CD4-positive, alpha-beta T cell treated with Interleukin-6 for 4 hours (primary cell): ENCODE measurements around the gene KLF12.
A peak's percentile ranks its signal among the peaks of the same experiment; 100 is the strongest.

ENCODE experiments used
- DNase-seq: peaks from one replicate; pipeline ENCODE4 v3.0.0-alpha.2; 2020; ENCODE audit warnings: mixed read lengths

The KLF12 gene

GRCh38 chr13:74134221-74134776 is at the start of gene KLF12:
TSS of gene KLF12 (minus strand) at chr13:74134404.
- peak; percentile 93 for DNase-seq

- DNase-seq: no peak
Measured at GRCh38 chr13:74182491-74182890, 48.3 kb upstream of the KLF12 start.

- DNase-seq: no peak
Measured at GRCh38 chr13:74174810-74175209, 40.6 kb upstream of the KLF12 start.

- no peak for DNase-seq
Measured at GRCh38 chr13:74173822-74174221, 39.6 kb upstream of the KLF12 start.

- no peak for DNase-seq
Measured at GRCh38 chr13:74171641-74172040, 37.4 kb upstream of the KLF12 start.

GRCh38 chr13:74169676-74170075 is 35.5 kb upstream of the KLF12 start:
- DNase-seq: no peak

- DNase-seq: no peak
Measured at GRCh38 chr13:74168263-74168675, 34.1 kb upstream of the KLF12 start.

- DNase-seq: no peak
Measured at GRCh38 chr13:74166261-74167004, 32.2 kb upstream of the KLF12 start.

GRCh38 chr13:74162782-74163181 is 28.6 kb upstream of the KLF12 start:
- DNase-seq: no peak

GRCh38 chr13:74162135-74162534 is 27.9 kb upstream of the KLF12 start:
- no peak for DNase-seq

- DNase-seq: no peak
Measured at GRCh38 chr13:74158571-74159352, 24.6 kb upstream of the KLF12 start.

- DNase-seq: no peak
Measured at GRCh38 chr13:74158028-74158427, 23.8 kb upstream of the KLF12 start.

- no peak for DNase-seq
Measured at GRCh38 chr13:74154981-74155380, 20.8 kb upstream of the KLF12 start.

- no peak for DNase-seq
Measured at GRCh38 chr13:74153316-74153715, 19.1 kb upstream of the KLF12 start.

GRCh38 chr13:74151859-74152258 is 17.7 kb upstream of the KLF12 start:
- no peak for DNase-seq

GRCh38 chr13:74148352-74148751 is 14.1 kb upstream of the KLF12 start:
- DNase-seq: no peak

GRCh38 chr13:74145249-74145975 is 11.2 kb upstream of the KLF12 start:
- no peak for DNase-seq

- no peak for DNase-seq
Measured at GRCh38 chr13:74144269-74144668, 10.1 kb upstream of the KLF12 start.

GRCh38 chr13:74142257-74142656 is 8.1 kb upstream of the KLF12 start:
- DNase-seq: no peak

GRCh38 chr13:74138241-74138640 is 4.0 kb upstream of the KLF12 start:
- no peak for DNase-seq

- peak; percentile 46 for DNase-seq
Measured at GRCh38 chr13:74136084-74136658, 2.0 kb upstream of the KLF12 start.

- DNase-seq: peak; percentile 54
Measured at GRCh38 chr13:74135326-74136083, 1.3 kb upstream of the KLF12 start.
